Left ventricle myocardium superior (tissue), 1 donor: ENCODE results near the gene ACSBG1. TPM values are rescaled to one million over a fixed set of nuclear protein-coding genes. Genes with fewer than 3 reads are reported as not detected.

ENCODE experiments used
- ATAC-seq: fragments of 200-7000 bp; cut with Tn5 transposase; one replicate; pipeline ENCODE4 v1.9.1; 2020; ENCODE audit warnings: mild to moderate bottlenecking, moderate library complexity
- DNase-seq: peaks from one replicate; pipeline ENCODE4 v3.0.0-alpha.2; 2020
- intact Hi-C: fragments of 100-400 bp; cut with micrococcal nuclease; formaldehyde crosslinking; loops from one replicate; pipeline ENCODE4 v1.11.0; 2022
- total RNA-seq: library from RNA; stranded (reverse); fragmentation: NEBNext Ultra II Directional; extraction: Animal tissue kit (Norgen Biotek cat#: 25700); gene quantifications from one replicate; pipeline ENCODE4 v1.2.1, GENCODE V29; 2021
- donor health status: DM: no; HTN: yes; CAD: no; lungs with severe emphysema.

ACSBG1 gene
- total RNA-seq, 1 donor from 2014 or later = 0.05 TPM

DNA sequence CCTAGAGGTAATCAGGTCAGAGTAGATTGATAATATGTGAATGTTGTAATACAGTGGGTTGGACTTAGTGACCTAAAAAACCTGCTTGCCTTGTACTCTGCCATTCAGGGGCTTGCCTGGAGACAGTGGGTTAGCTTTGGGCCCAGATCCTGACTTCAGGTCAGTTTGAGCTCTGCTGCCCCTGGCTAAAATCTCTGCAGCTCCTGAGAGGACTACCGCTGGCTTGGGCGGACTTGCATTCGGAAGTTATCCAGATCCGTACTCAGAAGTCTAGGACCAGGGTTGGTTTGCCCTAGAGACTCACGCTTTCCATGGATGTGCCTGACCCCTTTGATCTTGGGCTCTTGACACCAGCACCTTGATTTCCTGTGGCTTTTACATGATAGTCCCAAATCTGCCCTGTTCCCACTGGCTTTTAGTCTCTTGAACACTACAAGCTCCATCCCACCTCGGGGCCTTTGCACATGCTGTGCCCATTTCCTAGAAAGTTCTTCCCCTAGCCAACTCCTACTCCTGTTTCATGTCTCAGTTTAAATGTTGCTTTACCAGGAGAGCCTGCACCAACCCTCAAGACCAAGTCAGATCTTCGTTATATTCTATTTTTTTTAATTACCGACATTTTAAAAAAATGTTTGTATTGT is 5.9 kb downstream of the ACSBG1 start:
- intact Hi-C loops = no loop called here
- DNase-seq (no peak), ATAC-seq (no peak)

DNA sequence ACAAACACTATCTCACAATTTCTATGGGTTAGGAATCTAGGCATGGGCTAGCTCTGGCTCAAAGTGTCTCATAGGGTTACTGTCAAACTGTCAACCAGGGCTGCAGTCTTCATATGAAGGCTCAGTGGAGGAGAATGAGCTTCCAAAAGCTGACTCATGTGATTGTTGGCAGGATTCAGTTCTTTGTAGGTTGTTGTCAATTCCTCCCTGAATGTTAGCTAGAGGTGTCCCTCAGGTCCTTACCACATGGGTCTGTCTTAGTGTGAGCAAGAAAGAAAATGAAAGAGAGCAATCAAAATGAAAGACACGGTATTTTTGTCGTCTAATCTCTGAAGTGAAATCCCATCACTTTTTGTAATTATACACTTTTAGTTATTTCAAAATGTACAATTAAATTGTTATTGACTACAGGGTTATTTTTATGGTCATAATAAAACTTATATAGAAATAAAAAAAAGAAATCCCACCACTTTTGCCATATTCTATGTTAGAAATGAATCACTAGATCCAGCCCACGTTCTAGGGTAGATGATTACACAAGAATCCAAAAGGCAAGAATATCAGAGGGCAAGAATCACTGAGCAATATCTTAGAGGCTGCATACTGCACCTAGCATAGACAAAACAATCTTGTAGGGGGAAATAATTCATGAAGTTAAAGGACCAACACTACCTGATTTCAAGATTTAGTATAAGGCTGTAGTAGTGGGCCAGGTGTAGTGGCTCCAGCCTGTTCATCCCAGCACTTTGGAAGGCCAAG is 8.4 kb downstream of the ACSBG1 start:
- no peak for DNase-seq
- intact Hi-C loops = no loop called here

DNA sequence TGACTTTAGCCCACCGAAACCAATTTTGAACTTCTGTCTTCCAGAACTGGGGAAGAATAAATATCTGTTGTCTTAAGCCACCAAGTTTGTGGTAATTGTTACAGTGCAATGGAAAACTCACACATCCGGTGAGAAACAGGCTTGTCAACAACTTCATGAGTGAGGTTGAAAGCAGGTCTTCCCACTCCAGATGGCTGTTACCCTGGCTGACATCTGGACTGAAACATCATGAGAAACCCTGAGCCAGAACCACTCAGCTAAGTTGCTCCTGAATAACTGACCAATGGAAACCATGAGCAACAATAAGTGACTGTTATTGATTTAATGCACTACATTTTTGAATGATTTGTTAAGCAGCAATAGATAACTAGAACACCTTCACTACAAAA is 10.3 kb downstream of the ACSBG1 start:
- ATAC-seq = peak; percentile 68
- no peak for DNase-seq
- intact Hi-C loops = no loop called here

More for the DNA sequence above, 8.4 kb downstream of the ACSBG1 start:
- ATAC-seq = no peak

DNA sequence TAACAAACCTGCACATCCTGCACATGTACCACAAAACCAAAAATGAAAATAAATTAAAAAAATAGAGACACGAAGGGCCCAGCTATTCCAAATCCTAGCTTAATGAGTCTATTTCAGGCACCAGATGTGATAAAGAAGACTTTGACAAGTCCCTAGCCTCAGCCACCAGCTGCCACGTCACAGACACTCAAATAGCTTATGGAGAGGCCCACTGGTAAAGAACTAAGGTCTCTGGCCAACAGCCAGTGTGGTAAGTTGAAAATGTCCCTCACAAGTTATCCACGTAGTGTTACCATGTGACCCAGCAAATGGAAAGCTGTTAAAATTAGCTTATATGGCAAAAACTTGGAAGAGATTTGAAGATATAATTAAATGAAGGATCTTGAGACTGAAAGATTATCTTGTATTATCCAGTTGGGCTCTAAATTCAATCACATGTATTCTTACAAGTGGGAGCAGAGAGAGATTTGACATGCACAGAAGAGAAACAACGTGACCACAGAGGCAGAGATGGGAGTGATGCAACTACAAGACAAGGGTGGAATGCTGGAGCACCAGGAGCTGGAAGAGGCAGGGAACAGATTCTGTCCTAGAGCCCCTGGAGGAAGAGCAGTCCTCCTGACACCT is 10.9 kb downstream of the ACSBG1 start:
- ATAC-seq = peak; percentile 88
- peak; percentile 69 for DNase-seq

DNA sequence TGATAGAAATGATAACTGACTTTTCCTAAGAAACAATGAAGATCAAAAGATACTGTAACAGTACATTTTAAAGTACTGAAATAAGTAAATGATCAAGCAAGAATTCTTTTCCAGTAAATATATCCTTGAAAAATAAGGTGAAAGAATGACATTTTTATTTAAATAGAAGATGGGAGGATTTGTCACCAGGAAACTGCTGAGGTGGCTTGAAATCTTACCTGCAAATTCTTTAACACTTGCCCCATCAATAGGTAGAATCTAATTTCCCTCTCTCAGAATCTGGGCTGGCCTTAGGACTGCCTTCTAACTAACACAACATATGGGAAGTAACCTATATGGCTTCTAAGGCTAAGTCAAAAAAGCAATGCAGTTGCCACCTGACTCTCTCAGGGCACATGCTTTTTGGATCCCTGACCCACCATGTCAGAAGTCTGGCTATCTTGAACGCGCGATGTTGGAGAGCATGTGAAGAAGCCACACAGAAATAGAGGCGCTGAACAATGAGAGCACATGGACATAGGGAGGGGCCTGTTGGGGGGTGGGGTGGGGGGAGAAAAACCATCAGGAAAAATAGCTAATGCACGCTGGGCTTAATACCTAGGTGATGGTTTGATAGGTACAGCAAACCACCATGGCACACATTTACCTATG is 11.5 kb downstream of the ACSBG1 start:
- ATAC-seq (peak; percentile 73), DNase-seq (no peak)
- intact Hi-C loops = no loop called here

More for the DNA sequence above, 10.9 kb downstream of the ACSBG1 start:
- intact Hi-C loops = no loop called here

DNA sequence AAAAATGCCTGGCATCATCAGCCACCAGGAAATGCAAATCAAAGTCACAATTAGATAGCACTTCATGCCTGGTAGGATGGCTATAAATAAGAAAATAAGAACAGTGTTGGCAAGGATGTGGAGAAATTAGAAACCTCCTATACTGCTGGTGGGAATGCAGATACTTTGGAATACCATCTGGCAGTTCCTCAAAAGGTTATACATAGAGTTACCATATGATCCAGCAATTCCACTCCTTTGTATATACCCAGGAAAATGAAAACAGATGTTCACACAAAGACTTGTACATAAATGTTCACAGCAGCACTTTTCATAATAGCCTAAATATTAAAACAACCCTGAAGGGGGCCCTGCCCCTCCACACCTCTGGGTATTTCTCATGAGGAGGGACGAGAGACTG is 13.7 kb downstream of the ACSBG1 start:
- DNase-seq (no peak), ATAC-seq (no peak)
- intact Hi-C loops = no loop called here

DNA sequence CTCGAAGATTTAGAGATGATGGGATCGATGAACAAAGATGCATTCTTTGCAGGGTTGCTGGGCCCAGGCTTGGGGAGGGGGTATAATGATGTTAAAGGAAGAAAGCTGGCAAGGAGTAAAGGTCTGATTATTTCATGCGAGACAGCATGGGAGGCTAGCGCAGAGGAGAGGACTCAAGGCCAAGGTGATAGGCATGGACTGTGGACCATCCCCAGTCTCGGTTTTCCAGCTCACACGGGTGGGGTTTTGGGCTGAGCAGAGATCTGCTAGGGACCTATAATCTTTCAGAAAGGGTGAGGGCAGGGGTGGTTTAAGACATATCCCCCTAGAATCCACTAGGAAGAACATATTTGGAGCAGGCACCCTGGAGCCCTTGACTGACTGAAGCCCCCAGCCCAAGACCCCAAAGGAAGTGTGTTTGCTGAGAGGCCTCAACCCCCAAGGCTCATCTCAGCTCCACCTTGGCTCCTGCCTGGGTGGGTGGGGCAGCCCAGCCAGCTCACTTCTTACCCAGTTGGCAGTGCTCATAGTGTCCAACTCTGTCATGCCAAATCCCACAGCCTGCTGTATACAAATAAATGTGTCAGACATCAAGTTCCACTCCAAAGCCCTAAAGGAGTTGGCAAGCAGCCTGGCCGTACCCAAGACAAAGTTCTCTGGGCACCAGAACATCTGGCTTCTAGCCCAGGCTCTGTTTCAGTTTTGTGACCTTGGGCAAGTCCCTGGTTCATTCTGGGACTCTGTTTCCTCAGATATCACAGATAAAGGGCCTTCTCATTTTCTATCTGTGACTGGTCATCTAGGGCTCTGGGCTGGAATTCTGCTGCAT is 17.9 kb downstream of the ACSBG1 start:
- intact Hi-C loops = no loop called here
- ATAC-seq (peak; percentile 91), DNase-seq (peak; percentile 86)

- ATAC-seq = no peak
- intact Hi-C loops = no loop called here
- no peak for DNase-seq
Measured at GRCh38 chr15:78213956-78214355, 20.4 kb downstream of the ACSBG1 start.

- DNase-seq (no peak), ATAC-seq (no peak)
- intact Hi-C loops = no loop called here
Measured at GRCh38 chr15:78213425-78213750, 21.0 kb downstream of the ACSBG1 start.

- DNase-seq (peak; percentile 77), ATAC-seq (peak; percentile 68)
- intact Hi-C loops = no loop called here
Measured at GRCh38 chr15:78212546-78213424, 21.6 kb downstream of the ACSBG1 start.

DNA sequence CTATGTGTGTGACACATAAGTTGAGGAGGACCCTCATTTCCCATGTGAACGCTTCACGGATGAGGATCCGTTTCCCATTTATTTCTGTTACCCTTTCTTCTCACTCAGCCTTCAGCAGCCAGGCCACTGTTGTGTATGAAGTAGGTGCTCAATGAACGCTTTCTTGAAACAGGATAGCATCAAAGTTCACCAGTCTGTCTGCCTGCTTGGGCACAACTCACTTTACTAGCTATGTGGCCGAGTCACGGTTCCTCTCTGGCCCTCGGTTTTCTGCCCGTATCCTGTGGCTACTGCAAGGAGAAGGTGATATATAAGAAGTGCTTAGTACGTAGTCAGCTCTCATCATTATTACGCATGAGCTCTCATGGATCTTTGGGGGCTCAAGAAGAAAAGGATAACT is 22.4 kb downstream of the ACSBG1 start:
- intact Hi-C loops = no loop called here
- ATAC-seq (no peak), DNase-seq (no peak)

DNA sequence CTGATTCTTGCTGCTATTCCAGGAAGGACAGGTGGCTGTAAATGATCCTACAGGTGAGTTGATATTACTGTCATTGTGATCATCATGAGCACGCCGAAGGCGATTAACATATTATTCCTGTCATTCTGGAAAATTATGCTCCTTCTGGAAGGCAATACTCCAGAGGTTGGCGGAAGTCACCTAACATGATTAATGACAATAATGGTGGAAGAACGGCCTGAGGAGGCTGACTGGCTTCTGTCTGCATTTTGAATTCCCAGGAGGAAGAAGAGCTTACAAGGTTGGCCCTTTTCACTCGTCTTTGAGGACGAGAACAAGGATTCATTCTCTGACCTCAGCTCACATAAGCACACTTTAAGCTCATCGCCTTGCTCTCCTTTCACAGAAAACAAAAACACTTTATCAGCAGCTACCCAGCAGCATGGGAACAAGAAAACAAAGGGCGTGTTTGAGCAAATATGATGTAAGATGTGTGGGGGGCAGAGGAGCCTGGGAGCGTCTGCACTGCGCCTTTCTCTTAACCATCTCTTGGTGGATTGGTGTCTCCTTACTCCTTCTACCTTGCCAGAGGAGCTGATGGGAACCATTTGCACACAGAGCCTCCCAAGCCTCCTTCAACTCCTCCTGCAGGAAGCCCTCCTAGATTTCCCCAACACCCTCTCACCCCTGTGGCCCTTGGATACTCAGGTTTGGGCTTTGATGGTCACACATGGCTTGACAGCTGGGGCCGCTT is 23.0 kb downstream of the ACSBG1 start:
- ATAC-seq = no peak
- intact Hi-C loops = no loop called here
- no peak for DNase-seq

DNA sequence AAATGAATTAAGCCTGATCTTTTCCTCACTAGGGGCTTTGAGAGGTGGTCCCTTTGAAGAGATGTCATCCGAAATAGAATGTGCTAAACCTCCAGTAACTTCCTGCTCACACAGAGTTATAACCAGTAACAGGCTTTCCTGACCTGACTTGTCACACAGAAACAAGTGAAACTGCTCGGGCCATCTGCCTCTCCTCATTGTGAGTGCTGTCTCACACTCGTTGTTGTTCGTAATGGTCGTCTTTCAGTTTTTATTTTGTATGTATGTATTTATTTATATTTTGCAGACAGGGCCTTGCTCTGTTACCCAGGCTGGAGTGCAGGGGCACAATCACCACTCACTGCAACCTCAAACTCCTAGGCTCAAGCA is 24.0 kb downstream of the ACSBG1 start:
- ATAC-seq (no peak), DNase-seq (no peak)
- intact Hi-C loops = no loop called here

DNA sequence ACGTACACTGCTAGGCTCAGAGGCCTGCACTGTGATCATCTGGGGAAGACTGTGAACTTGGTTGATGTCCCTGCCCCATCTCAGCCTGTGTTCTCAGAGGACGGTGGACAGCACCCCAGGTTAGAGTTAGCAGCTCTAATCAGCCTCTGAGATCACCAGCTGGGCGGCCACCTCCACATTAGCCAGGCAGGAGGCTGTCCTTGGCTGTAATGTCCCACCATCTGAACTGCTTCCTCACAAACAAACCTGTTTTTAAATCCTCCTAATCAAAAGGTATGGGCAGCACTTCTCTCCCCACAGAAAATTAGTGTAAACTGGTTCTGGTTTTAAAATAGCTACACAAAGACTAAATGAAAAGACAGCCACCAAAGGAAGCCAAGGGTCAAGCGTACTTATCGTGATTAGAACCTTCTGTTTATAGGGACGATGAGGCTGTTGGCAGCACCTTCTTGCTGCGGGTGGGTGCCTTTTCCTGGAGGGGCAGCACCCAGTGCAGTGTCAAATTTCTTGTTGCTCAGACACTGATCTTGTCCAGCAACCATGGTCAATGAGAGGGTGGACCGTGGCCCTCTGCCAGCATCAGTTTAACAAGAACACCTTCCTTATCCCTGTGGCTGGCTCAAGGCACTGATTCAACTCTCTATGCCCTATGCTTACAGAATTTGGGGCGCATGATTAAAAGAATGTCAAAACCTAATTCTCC is 24.6 kb downstream of the ACSBG1 start:
- no peak for ATAC-seq
- intact Hi-C loops = no loop called here
- no peak for DNase-seq

DNA sequence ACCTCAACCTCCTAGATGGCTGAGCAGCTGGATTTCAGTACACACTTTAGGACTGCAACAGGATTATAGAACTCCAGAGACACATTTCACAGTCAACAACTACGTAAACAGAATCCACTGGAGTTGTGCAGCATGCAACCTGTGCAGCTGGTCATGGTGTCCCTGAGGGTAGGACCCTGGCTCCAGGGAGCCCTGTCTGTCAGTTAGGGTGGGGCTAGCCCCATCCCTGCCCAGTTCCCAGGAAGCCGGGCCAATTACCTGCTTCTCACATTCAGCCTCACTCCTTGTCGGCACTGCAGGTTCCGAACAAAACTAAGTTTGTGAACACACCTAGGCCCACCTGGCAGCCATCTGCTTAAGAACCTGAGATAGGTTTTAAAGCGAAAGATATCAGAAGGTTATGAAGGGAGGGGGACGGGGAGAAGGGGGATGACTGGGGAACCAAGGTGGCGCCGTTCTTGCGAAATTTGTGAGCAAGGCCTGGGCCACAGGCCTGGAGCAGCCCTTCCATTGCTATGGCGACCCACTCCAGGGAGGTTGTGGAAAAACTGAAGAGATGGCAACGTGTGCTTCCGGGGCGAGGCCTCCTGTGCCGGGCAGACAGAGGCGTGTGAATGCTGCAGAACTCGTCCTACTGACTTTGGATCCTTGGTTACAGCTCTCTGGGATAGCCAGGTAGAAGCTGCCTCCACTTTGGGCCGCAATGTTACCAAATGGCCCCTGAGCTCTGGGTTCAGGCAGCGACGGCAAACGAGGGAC is 25.3 kb downstream of the ACSBG1 start:
- DNase-seq (no peak), ATAC-seq (no peak)
- intact Hi-C loops = no loop called here

- intact Hi-C loops = no loop called here
- ATAC-seq (no peak), DNase-seq (no peak)
Measured at GRCh38 chr15:78208341-78208844, 26.0 kb downstream of the ACSBG1 start.
